ENCODE data around the gene STN1.
A peak's percentile ranks its signal among the peaks of the same experiment; 100 is the strongest.

The STN1 gene

DNA sequence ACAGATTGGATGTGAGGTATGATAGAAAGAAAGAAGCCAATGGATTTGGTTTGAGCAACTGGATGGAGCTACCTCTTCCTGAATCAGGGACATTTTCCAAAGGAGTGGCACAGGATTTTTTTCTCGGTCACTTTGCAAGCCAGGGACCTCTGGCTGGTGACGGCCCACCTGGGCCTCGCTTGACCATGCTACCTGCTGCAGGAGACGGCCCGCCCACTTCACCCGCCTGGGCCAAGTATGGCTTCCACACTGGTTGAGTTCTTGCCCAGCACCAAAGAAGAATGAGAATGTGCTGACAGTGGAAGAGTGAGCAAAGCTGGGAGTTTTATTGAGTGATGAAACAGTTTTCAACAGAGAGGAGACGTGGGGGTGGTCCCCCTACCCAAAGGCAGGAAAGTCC lies 38.2 kb downstream of the STN1 start:
- no peak overlapping the region for H3K4me3 ChIP-seq (ENCODE audit: low read depth, low read length)
- no peaks in the 10 kb centered on the region for H3K9me3 ChIP-seq (ENCODE audit: severe bottlenecking)
- H3K36me3 ChIP-seq = no peaks in the 10 kb centered on the region; the same call in 1 of the 2 replicates
- no peak for TF ChIP-seq CTCF (IDR thresholded peaks at IDR 0.05; ENCODE audit: low read depth, low read length)
- no peak overlapping the region for H3K27ac ChIP-seq
- DNase-seq = no peak
- no peaks in the 10 kb centered on the region for H3K27me3 ChIP-seq (ENCODE audit: insufficient read depth, low read depth, severe bottlenecking)

GRCh38 chr10:103879409-103879808 lies 38.6 kb downstream of the STN1 start:
- no peaks in the 10 kb centered on the region; the same call in 1 of the 2 replicates for H3K36me3 ChIP-seq
- H3K27ac ChIP-seq = no peak overlapping the region
- DNase-seq = no peak
- H3K27me3 ChIP-seq (ENCODE audit: insufficient read depth, low read depth, severe bottlenecking) = no peaks in the 10 kb centered on the region
- H3K9me3 ChIP-seq (ENCODE audit: severe bottlenecking) = no peaks in the 10 kb centered on the region
- no peak overlapping the region for H3K4me3 ChIP-seq (ENCODE audit: low read depth, low read length)
- TF ChIP-seq CTCF (IDR thresholded peaks at IDR 0.05; ENCODE audit: low read depth, low read length) = no peak

DNA sequence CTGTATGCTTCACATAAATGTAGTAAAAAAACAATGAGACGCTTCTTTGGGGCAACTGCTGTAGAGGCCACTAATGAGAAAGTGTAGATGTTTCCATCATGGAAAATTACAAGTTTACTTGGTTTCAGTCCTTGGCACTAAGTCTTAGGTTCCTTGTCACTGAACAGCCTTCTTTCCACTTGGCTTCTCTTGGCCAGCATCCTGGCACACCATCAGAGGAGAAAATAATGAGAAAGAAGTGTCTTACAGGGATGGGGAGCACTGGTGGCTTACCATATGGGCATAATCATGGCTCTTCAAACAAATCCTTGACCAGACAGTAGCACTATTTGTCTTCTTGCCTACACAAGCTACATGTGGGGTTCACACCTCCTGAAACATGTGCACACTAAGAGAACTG lies 40.1 kb downstream of the STN1 start:
- no peaks in the 10 kb centered on the region for H3K9me3 ChIP-seq (ENCODE audit: severe bottlenecking)
- no peak overlapping the region for H3K27ac ChIP-seq
- no peaks in the 10 kb centered on the region; the same call in 1 of the 2 replicates for H3K36me3 ChIP-seq
- H3K27me3 ChIP-seq (ENCODE audit: insufficient read depth, low read depth, severe bottlenecking) = no peaks in the 10 kb centered on the region
- DNase-seq = no peak
- no peak for TF ChIP-seq CTCF (IDR thresholded peaks at IDR 0.05; ENCODE audit: low read depth, low read length)
- H3K4me3 ChIP-seq (ENCODE audit: low read depth, low read length) = no peak overlapping the region

DNA sequence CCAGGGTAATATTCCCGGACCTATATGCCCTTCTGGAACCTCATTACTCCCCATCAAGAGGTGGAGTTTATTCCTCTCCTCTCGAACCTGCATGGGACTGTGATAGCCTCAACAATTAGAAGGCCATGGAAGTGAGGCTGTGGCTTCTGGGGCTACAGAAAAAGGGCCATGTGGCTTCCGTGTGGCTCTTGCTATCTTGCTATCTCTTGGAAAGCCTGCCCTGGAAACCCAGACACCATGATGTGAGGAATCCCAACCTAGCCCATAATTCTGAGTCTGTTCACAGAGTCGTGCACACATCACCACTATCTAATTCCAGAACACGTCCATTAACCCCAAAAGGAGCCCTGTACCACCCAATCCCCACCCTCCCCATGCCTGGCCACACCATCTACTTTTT lies 41.8 kb downstream of the STN1 start:
- Histone ChIP-seq H3K27me3 (ENCODE audit: insufficient read depth, low read depth, severe bottlenecking) (no peaks in the 10 kb centered on the region), H3K9me3 (ENCODE audit: severe bottlenecking) (no peaks in the 10 kb centered on the region), H3K36me3 (no peaks in the 10 kb centered on the region), H3K4me3 (ENCODE audit: low read depth, low read length) (no peak overlapping the region), H3K27ac (no peak overlapping the region)
- TF ChIP-seq CTCF (IDR thresholded peaks at IDR 0.05; ENCODE audit: low read depth, low read length) = no peak
- DNase-seq = no peak

DNA sequence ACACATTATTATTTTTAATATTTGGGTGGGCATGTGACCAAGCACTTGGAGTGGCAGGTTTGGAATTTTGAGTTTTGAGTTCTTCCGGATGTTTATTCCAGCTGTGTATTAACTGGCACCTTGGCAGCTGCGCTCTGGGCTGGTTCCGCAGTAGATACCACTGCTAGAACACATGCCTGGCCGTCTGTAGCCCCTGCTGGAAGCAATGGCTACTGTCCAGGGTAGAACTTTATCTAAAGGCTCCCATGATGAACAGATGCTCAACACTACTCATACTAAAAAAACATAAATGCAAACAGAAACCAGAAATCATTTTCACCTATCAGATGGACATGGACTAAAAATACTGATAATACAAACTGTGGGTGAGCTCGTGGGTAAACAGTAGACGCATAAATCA lies 43.3 kb downstream of the STN1 start:
- Histone ChIP-seq H3K9me3 (ENCODE audit: severe bottlenecking) (no peaks in the 10 kb centered on the region), H3K4me3 (ENCODE audit: low read depth, low read length) (no peak overlapping the region), H3K27me3 (ENCODE audit: insufficient read depth, low read depth, severe bottlenecking) (no peaks in the 10 kb centered on the region), H3K27ac (no peak overlapping the region), H3K36me3 (no peaks in the 10 kb centered on the region)
- no peak for DNase-seq
- no peak for TF ChIP-seq CTCF (IDR thresholded peaks at IDR 0.05; ENCODE audit: low read depth, low read length)

DNA sequence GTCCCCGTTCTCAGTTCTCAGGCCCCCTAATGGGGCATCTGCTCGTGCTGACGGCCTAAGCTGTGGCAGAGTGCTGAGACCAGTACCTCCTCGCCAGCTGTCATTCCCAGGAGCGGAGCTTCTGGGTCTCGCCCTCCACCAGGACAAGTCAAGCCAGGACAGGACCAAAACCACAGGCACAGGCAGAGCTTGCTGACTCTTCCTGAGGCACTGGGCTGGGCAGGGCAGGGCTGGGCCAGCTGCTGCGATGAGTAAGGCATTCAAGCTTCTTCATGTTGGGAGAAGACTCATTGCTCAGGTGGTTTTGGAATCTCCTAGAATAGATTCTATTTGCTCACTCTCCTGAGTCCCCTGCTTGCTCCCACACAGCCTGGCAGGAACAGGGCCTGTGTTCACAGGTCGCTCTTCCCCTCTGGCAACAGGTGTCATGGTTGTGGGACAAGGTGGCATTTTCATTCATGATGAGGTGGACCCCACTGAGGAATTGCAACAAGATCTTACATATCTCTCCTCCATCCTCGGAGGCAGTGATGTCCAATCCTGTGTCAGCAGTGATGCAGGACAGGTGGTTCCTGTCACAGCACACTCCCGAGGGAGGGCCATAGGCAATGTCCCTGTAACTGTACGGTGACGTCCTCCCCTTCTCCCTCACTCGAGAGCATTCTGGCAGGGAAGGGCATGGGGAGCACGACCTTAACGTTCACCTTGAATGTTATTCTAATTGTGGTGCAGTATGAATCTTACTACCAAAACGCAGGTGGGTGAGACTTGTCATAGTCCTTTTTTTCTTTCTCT lies 45.6 kb downstream of the STN1 start:
- DNase-seq = peak; percentile 91
- no peak for TF ChIP-seq CTCF (IDR thresholded peaks at IDR 0.05; ENCODE audit: low read depth, low read length)
- Histone ChIP-seq H3K27ac (peak overlapping the region; percentile 72), H3K36me3 (no peaks in the 10 kb centered on the region), H3K27me3 (ENCODE audit: insufficient read depth, low read depth, severe bottlenecking) (no peaks in the 10 kb centered on the region), H3K4me3 (ENCODE audit: low read depth, low read length) (no peak overlapping the region), H3K9me3 (ENCODE audit: severe bottlenecking) (no peaks in the 10 kb centered on the region)
